Measurements from ENCODE around the gene CAMK1D.

Gene CAMK1D

GRCh38 chr10:12603766-12604470, 254.6 kb downstream of the CAMK1D start:
- no peak for DNase-seq

- peak; percentile 65 for DNase-seq
Measured at GRCh38 chr10:12605580-12606405, 256.4 kb downstream of the CAMK1D start.

- no peak for DNase-seq
Measured at GRCh38 chr10:12606461-12606860, 257.1 kb downstream of the CAMK1D start.

- DNase-seq, result no peak
Measured at GRCh38 chr10:12608761-12609160, 259.4 kb downstream of the CAMK1D start.

- DNase-seq, result no peak
Measured at GRCh38 chr10:12609435-12609834, 260.1 kb downstream of the CAMK1D start.

- DNase-seq, result no peak
Measured at GRCh38 chr10:12613136-12613535, 263.8 kb downstream of the CAMK1D start.

GRCh38 chr10:12614177-12614995, 265.0 kb downstream of the CAMK1D start:
- DNase-seq, result no peak

- no peak for DNase-seq
Measured at GRCh38 chr10:12615296-12616220, 266.2 kb downstream of the CAMK1D start.

- DNase-seq, result no peak
Measured at GRCh38 chr10:12617191-12618175, 268.1 kb downstream of the CAMK1D start.

- no peak for DNase-seq
Measured at GRCh38 chr10:12622016-12622415, 272.7 kb downstream of the CAMK1D start.

- no peak for DNase-seq
Measured at GRCh38 chr10:12622691-12623090, 273.3 kb downstream of the CAMK1D start.

- DNase-seq, result no peak
Measured at GRCh38 chr10:12625393-12626023, 276.2 kb downstream of the CAMK1D start.

- no peak for DNase-seq
Measured at GRCh38 chr10:12628153-12628552, 278.8 kb downstream of the CAMK1D start.

- DNase-seq, result peak; percentile 16
Measured at GRCh38 chr10:12628964-12629766, 279.8 kb downstream of the CAMK1D start.

- no peak for DNase-seq
Measured at GRCh38 chr10:12629767-12630165, 280.4 kb downstream of the CAMK1D start.

GRCh38 chr10:12631216-12631615, 281.9 kb downstream of the CAMK1D start:
- no peak for DNase-seq

GRCh38 chr10:12631787-12632562, 282.6 kb downstream of the CAMK1D start:
- DNase-seq, result no peak

- DNase-seq, result no peak
Measured at GRCh38 chr10:12633776-12634620, 284.7 kb downstream of the CAMK1D start.
